NCI-H2029 (cell line): ENCODE data around the gene DOK7.
A peak's percentile ranks its signal among the peaks of the same experiment; 100 is the strongest.

ENCODE experiments used
- DNase-seq: peaks from one replicate; lab custom pipeline; 2025; lab: John Stamatoyannopoulos, UW

DOK7 gene

GRCh38 chr4:3475041-3475712 is 12.1 kb downstream of the DOK7 start:
- no peak for DNase-seq

- DNase-seq = no peak
These were observed 12.7 kb downstream of the DOK7 start for GRCh38 chr4:3475713-3476260.

- no peak for DNase-seq
These were observed 13.2 kb downstream of the DOK7 start for GRCh38 chr4:3476341-3476747.

- DNase-seq = no peak
These were observed 14.0 kb downstream of the DOK7 start for GRCh38 chr4:3476936-3477749.

- no peak for DNase-seq
These were observed 14.8 kb downstream of the DOK7 start for GRCh38 chr4:3477750-3478430.

GRCh38 chr4:3478446-3479357 is 15.6 kb downstream of the DOK7 start:
- no peak for DNase-seq

- no peak for DNase-seq
These were observed 16.4 kb downstream of the DOK7 start for GRCh38 chr4:3479358-3480101.

GRCh38 chr4:3480528-3481112 is 17.5 kb downstream of the DOK7 start:
- peak; percentile 32 for DNase-seq

- DNase-seq = no peak
These were observed 18.0 kb downstream of the DOK7 start for GRCh38 chr4:3481113-3481531.

GRCh38 chr4:3481783-3482393 is 18.8 kb downstream of the DOK7 start:
- DNase-seq = no peak

- DNase-seq = no peak
These were observed 19.6 kb downstream of the DOK7 start for GRCh38 chr4:3482707-3483106.

- DNase-seq = no peak
These were observed 20.4 kb downstream of the DOK7 start for GRCh38 chr4:3483471-3483921.

- peak; percentile 39 for DNase-seq
These were observed 21.2 kb downstream of the DOK7 start for GRCh38 chr4:3484057-3484973.

GRCh38 chr4:3485011-3485791 is 22.1 kb downstream of the DOK7 start:
- DNase-seq = no peak

- DNase-seq = no peak
These were observed 22.9 kb downstream of the DOK7 start for GRCh38 chr4:3485886-3486540.

- no peak for DNase-seq
These were observed 23.7 kb downstream of the DOK7 start for GRCh38 chr4:3486541-3487540.
